Smooth muscle cell of the brain vasculature (primary cell): ENCODE measurements around the gene RBMS3.
"Not testable (repeated sequence)": the region's sequence is repeated elsewhere in the genome, so short reads cannot be mapped to it uniquely, and the experiment has no call there.

Experiments
- DNase-seq: peaks from one replicate; pipeline ENCODE4 v3.0.0-alpha.2; 2012; ENCODE audit warnings: low read depth, low spot score

RBMS3 gene

GRCh38 chr3:29280404-29281093 lies at the start of gene RBMS3:
TSS of gene RBMS3 (plus strand) at chr3:29281071.
- peak; percentile 80 for DNase-seq

- not testable (repeated sequence) for DNase-seq
These were observed 47.7 kb upstream of the RBMS3 start for GRCh38 chr3:29233126-29233525.

- DNase-seq, result no peak
These were observed 44.6 kb upstream of the RBMS3 start for GRCh38 chr3:29236146-29236840.

GRCh38 chr3:29239376-29239775 lies 41.5 kb upstream of the RBMS3 start:
- DNase-seq, result no peak

GRCh38 chr3:29240248-29240647 lies 40.6 kb upstream of the RBMS3 start:
- DNase-seq, result peak; percentile 17

- no peak for DNase-seq
These were observed 40.0 kb upstream of the RBMS3 start for GRCh38 chr3:29240887-29241286.

GRCh38 chr3:29241855-29242254 lies 39.0 kb upstream of the RBMS3 start:
- no peak for DNase-seq

GRCh38 chr3:29242296-29242695 lies 38.6 kb upstream of the RBMS3 start:
- no peak for DNase-seq

- DNase-seq, result no peak
These were observed 35.4 kb upstream of the RBMS3 start for GRCh38 chr3:29245441-29245840.

- no peak for DNase-seq
These were observed 33.7 kb upstream of the RBMS3 start for GRCh38 chr3:29247088-29247745.

- DNase-seq, result no peak
These were observed 31.0 kb upstream of the RBMS3 start for GRCh38 chr3:29249829-29250345.

GRCh38 chr3:29255854-29256696 lies 24.8 kb upstream of the RBMS3 start:
- no peak for DNase-seq

GRCh38 chr3:29258161-29258560 lies 22.7 kb upstream of the RBMS3 start:
- no peak for DNase-seq

GRCh38 chr3:29261119-29261518 lies 19.8 kb upstream of the RBMS3 start:
- DNase-seq, result no peak

- DNase-seq, result no peak
These were observed 17.4 kb upstream of the RBMS3 start for GRCh38 chr3:29263476-29263875.

- no peak for DNase-seq
These were observed 15.3 kb upstream of the RBMS3 start for GRCh38 chr3:29265509-29266072.

GRCh38 chr3:29267226-29267625 lies 13.6 kb upstream of the RBMS3 start:
- DNase-seq, result no peak

GRCh38 chr3:29268651-29269050 lies 12.2 kb upstream of the RBMS3 start:
- no peak for DNase-seq

- no peak for DNase-seq
These were observed 10.1 kb upstream of the RBMS3 start for GRCh38 chr3:29270752-29271151.

- DNase-seq, result no peak
These were observed 9.4 kb upstream of the RBMS3 start for GRCh38 chr3:29271475-29271874.

- no peak for DNase-seq
These were observed 6.2 kb upstream of the RBMS3 start for GRCh38 chr3:29274667-29275066.
